Prostate gland (tissue), 2 donors: ENCODE data around the gene SETD2. TPM values are rescaled to one million over a fixed set of nuclear protein-coding genes. Genes with fewer than 3 reads are reported as not detected.

Source experiments
- DNase-seq: peaks from one replicate; pipeline ENCODE4 v3.0.0-alpha.2; 2019; ENCODE audit warnings: low spot score
- H3K27ac ChIP-seq, 2 donors: fragments of 200-600 bp; sonication (generic); 2 replicates each; pipeline ENCODE4 v1.5.1; 2017 to 2019
- H3K27me3 ChIP-seq: fragments of 200-600 bp; sonication (generic); replicated peaks from 2 replicates; pipeline ENCODE4 v1.5.1; 2019; ENCODE audit not compliant: insufficient read depth
- H3K36me3 ChIP-seq, 2 donors: fragments of 200-600 bp; sonication (generic); 1 replicate in 1 of 2; 2 replicates in 1 of 2; pipeline versions ENCODE4 v1.5.1 to v1.8.1; 2017 to 2019
- H3K4me1 ChIP-seq: fragments of 200-600 bp; sonication (generic); replicated peaks from 2 replicates; pipeline ENCODE4 v1.5.1; 2019
- H3K4me3 ChIP-seq, 2 donors: fragments of 200-600 bp; sonication (generic); 2 replicates each; pipeline ENCODE4 v1.5.1; 2017 to 2019
- H3K9me3 ChIP-seq: fragments of 200-600 bp; sonication (generic); 2 replicates; pipeline ENCODE4 v1.5.1; 2017
- CTCF ChIP-seq, 4 experiments: fragments of 200-600 bp in 2 of 4; fragments of 450-650 bp in 2 of 4; sonication (generic) in 2 of 4; IDR thresholded peaks; 1 replicate in 3 of 4; 2 replicates in 1 of 4; pipeline ENCODE4 v1.5.1; 2016 to 2019; ENCODE audit warnings: antibody characterized with exemption in 4 of 4, mild to moderate bottlenecking in 2 of 4, moderate library complexity in 2 of 4
- POLR2A ChIP-seq: fragments of 450-650 bp; IDR thresholded peaks from one replicate; pipeline ENCODE4 v1.6.1; 2016; ENCODE audit warnings: antibody characterized with exemption, mild to moderate bottlenecking
- POLR2AphosphoS5 ChIP-seq: sonication (generic); formaldehyde crosslinking; IDR thresholded peaks from one replicate; pipeline ENCODE4 v1.6.1; 2017; ENCODE audit warnings: antibody characterized with exemption
- WGBS: methylation state at CpG from one replicate; pipeline ENCODE4 v1.1.5; 2018; 5-methylcytosine and 5-hydroxymethylcytosine counted together
- intact Hi-C: fragments of 100-400 bp; cut with DNase I; formaldehyde crosslinking; loops from one replicate; pipeline ENCODE4 v1.14.2; 2022
- total RNA-seq, 2 donors: library from RNA; depleted of rRNA; stranded (reverse); fragments of >200 nt; gene quantifications; one replicate each; pipeline ENCODE4 v1.1.0, GENCODE V29; 2016

SETD2 gene
- total RNA-seq, 2 donors from 2014 or later: 49.8 to 56.2 TPM

GRCh38 chr3:47002171-47003055, 161.5 kb downstream of the SETD2 start:
- Histone ChIP-seq H3K27me3 (no peaks in the 10 kb centered on the region), H3K9me3 (no peaks in the 10 kb centered on the region), H3K27ac (no peak overlapping the region), H3K36me3 (peaks cover 0 to 6% of the 10 kb centered on the region in 2 donors), H3K4me1 (no peaks in the 10 kb centered on the region), H3K4me3 (no peak overlapping the region)
- intact Hi-C loops: loop anchor here (10.0 kb wide), 1 partner anchor 322 kb away; no protein-coding TSS in a partner anchor
- DNase-seq: no peak
- TF ChIP-seq POLR2A: no peak
- TF ChIP-seq CTCF (IDR thresholded peaks at IDR 0.05): no peak
- TF ChIP-seq POLR2AphosphoS5: no peak
- 71% methylated on average over 29 of the region's 35 CpGs for WGBS

- Histone ChIP-seq H3K4me3 (no peak overlapping the region), H3K36me3 (peaks cover 0 to 6% of the 10 kb centered on the region in 2 donors), H3K4me1 (no peaks in the 10 kb centered on the region), H3K27ac (no peak overlapping the region), H3K27me3 (no peaks in the 10 kb centered on the region), H3K9me3 (no peaks in the 10 kb centered on the region)
- intact Hi-C loops: loop anchor here (10.0 kb wide), 1 partner anchor 323 kb away; no protein-coding TSS in a partner anchor
- WGBS: 85% methylated on average over 15 of the region's 16 CpGs
- DNase-seq: no peak
- TF ChIP-seq POLR2A (no peak), CTCF (IDR thresholded peaks at IDR 0.05) (no peak), POLR2AphosphoS5 (no peak)
Observed at GRCh38 chr3:47001731-47002170, 162.2 kb downstream of the SETD2 start.

DNA sequence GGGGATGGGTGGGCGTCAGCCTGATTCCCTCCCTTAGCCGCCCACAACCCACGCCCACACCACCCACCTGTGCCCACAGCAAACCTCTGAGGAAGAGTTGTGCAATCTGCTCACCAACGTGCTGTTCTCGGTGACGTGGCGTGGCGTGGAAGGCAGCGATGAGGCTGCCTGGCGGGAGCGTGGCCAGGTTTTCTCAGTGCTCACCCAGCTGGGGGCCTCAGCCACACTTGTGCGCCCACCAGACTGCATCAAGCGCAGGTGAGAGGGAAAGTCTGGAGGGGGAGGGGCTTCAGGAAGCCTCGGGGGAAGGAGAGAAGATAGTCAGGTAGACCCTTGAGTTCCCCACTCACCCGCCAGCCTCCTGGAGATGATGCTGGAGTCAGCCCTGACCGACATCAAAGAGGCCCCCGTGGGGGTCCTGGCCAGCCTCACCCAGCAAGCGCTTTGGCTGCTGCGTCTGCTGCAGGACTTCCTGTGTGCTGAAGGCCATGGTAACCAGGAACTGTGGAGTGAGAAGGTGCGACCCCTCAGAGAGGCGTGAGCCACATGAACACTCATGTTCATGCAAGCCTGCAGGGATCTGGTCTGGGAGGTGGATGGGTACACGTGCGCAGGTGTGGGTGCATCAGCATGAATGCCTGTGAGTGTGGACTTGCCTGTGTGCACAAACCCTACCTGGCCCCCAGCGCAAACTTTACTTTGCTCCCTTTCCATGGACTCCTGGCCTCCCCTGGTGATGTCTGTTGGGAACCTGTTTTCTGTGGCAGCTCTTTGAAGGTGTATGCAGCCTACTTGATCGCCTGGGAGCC, 162.8 kb downstream of the SETD2 start:
- no peak for DNase-seq
- Histone ChIP-seq H3K36me3 (peaks cover 0 to 6% of the 10 kb centered on the region in 2 donors), H3K27ac (no peak overlapping the region), H3K4me3 (no peak overlapping the region), H3K9me3 (no peaks in the 10 kb centered on the region), H3K4me1 (no peaks in the 10 kb centered on the region), H3K27me3 (no peaks in the 10 kb centered on the region)
- TF ChIP-seq POLR2A (no peak), CTCF (IDR thresholded peaks at IDR 0.05) (no peak), POLR2AphosphoS5 (no peak)
- 85% methylated on average over 23 of the region's 25 CpGs for WGBS
- intact Hi-C loops: loop anchor here (10.0 kb wide), 1 partner anchor 324 kb away; no protein-coding TSS in a partner anchor

- Histone ChIP-seq H3K36me3 (peaks cover 0 to 6% of the 10 kb centered on the region in 2 donors), H3K9me3 (no peaks in the 10 kb centered on the region), H3K4me3 (no peak overlapping the region), H3K27me3 (no peaks in the 10 kb centered on the region), H3K27ac (no peak overlapping the region), H3K4me1 (no peaks in the 10 kb centered on the region)
- WGBS: 91% methylated on average over 10 of the region's 10 CpGs
- intact Hi-C loops: loop anchor here (10.0 kb wide), 1 partner anchor 324 kb away; no protein-coding TSS in a partner anchor
- no peak for TF ChIP-seq POLR2AphosphoS5
- TF ChIP-seq CTCF (IDR thresholded peaks at IDR 0.05): no peak
- TF ChIP-seq POLR2A: no peak
- no peak for DNase-seq
Observed at GRCh38 chr3:47000198-47000815, 163.6 kb downstream of the SETD2 start.
